Mesenchymal stem cell (in vitro differentiated cells and primary cell): ENCODE data around the gene SLC16A10.

Experiments used
- DNase-seq: peaks from one replicate; pipeline ENCODE4 v3.0.0-alpha.2; 2013
- H2AFZ ChIP-seq: one replicate; pipeline ENCODE4 v1.6.1; 2013; ENCODE audit warnings: low read depth, mild to moderate bottlenecking, control low read depth, inconsistent platforms, low read length, moderate library complexity
- H2AK5ac ChIP-seq: 2 replicates; pipeline ENCODE4 v1.6.1; 2013; ENCODE audit warnings: low read length, moderate library complexity, mild to moderate bottlenecking, inconsistent platforms; ENCODE audit not compliant: severe bottlenecking
- H2BK120ac ChIP-seq: one replicate; pipeline ENCODE4 v1.6.1; 2013; ENCODE audit warnings: low read depth, mild to moderate bottlenecking, inconsistent platforms, low read length, moderate library complexity
- H2BK12ac ChIP-seq, 2 experiments: one replicate each; pipeline ENCODE4 v1.6.1; 2013; ENCODE audit warnings: inconsistent platforms in 2 of 2, low read length in 2 of 2, mild to moderate bottlenecking in 2 of 2, moderate library complexity in 2 of 2, control low read depth in 1 of 2
- H2BK15ac ChIP-seq: one replicate; pipeline ENCODE4 v1.6.1; 2013; ENCODE audit warnings: mild to moderate bottlenecking, low read depth, inconsistent platforms; ENCODE audit not compliant: poor library complexity, severe bottlenecking
- H2BK5ac ChIP-seq: 2 replicates; pipeline ENCODE4 v1.6.1; 2013; ENCODE audit warnings: low read depth, mild to moderate bottlenecking, low read length, control low read depth, inconsistent platforms; ENCODE audit not compliant: poor library complexity, severe bottlenecking
- H3K14ac ChIP-seq, 2 experiments: one replicate each; pipeline ENCODE4 v1.6.1; 2013; ENCODE audit warnings: inconsistent platforms in 2 of 2, low read length in 2 of 2, control low read depth in 1 of 2, mild to moderate bottlenecking in 1 of 2, moderate library complexity in 1 of 2
- H3K18ac ChIP-seq, 2 experiments: one replicate each; pipeline ENCODE4 v1.6.1; 2013; ENCODE audit warnings: inconsistent platforms in 2 of 2, low read length in 2 of 2, control low read depth in 1 of 2, low read depth in 1 of 2, mild to moderate bottlenecking in 1 of 2
- H3K23ac ChIP-seq, 2 experiments: one replicate each; pipeline ENCODE4 v1.6.1; 2013; ENCODE audit warnings: inconsistent platforms in 2 of 2, low read length in 2 of 2, mild to moderate bottlenecking in 2 of 2, moderate library complexity in 2 of 2, control low read depth in 1 of 2
- H3K27ac ChIP-seq: 2 replicates; pipeline ENCODE4 v1.5.1; 2013; ENCODE audit warnings: mild to moderate bottlenecking, moderate library complexity, low read length, control low read depth, inconsistent platforms; ENCODE audit not compliant: poor library complexity, severe bottlenecking
- H3K27me3 ChIP-seq, 2 experiments: 2 replicates each; pipeline versions ENCODE4 v1.6.1 to v1.7.0; 2013; ENCODE audit warnings: low read length in 2 of 2, mild to moderate bottlenecking in 2 of 2, moderate library complexity in 2 of 2, control low read depth in 1 of 2, inconsistent platforms in 1 of 2; ENCODE audit not compliant: control insufficient read depth in 1 of 2, insufficient read depth in 1 of 2
- H3K36me3 ChIP-seq, 2 experiments: 2 replicates each; pipeline versions ENCODE4 v1.6.1 to v1.7.0; 2013; ENCODE audit warnings: low read length in 2 of 2, control low read depth in 1 of 2, inconsistent platforms in 1 of 2, low read depth in 1 of 2, mild to moderate bottlenecking in 1 of 2; ENCODE audit not compliant: insufficient read depth in 2 of 2, control insufficient read depth in 1 of 2
- H3K4ac ChIP-seq, 2 experiments: one replicate each; pipeline ENCODE4 v1.6.1; 2013; ENCODE audit warnings: inconsistent platforms in 2 of 2, low read length in 2 of 2, mild to moderate bottlenecking in 2 of 2, moderate library complexity in 2 of 2, control low read depth in 1 of 2, low read depth in 1 of 2
- H3K4me1 ChIP-seq: 2 replicates; pipeline ENCODE4 v1.6.1; 2013; ENCODE audit warnings: low read depth, low read length, control low read depth; ENCODE audit not compliant: control insufficient read depth, insufficient read depth
- H3K4me2 ChIP-seq: 2 replicates; pipeline ENCODE4 v1.6.1; 2013; ENCODE audit warnings: low read length, mild to moderate bottlenecking, inconsistent platforms; ENCODE audit not compliant: poor library complexity, severe bottlenecking
- H3K4me3 ChIP-seq, 2 experiments: 2 replicates each; pipeline versions ENCODE4 v1.5.1 to v1.7.0; 2013; ENCODE audit warnings: low read length in 2 of 2, mild to moderate bottlenecking in 2 of 2, control low read depth in 1 of 2, low read depth in 1 of 2; ENCODE audit not compliant: insufficient read depth in 1 of 2
- H3K79me1 ChIP-seq: replicated peaks from 2 replicates; pipeline ENCODE4 v1.6.1; 2013; ENCODE audit warnings: mild to moderate bottlenecking, control low read depth, low read length, inconsistent platforms; ENCODE audit not compliant: poor library complexity, severe bottlenecking
- H3K9ac ChIP-seq: 2 replicates; pipeline ENCODE4 v1.7.0; 2013; ENCODE audit warnings: mild to moderate bottlenecking, low read length, moderate library complexity
- H3K9me3 ChIP-seq: 2 replicates; pipeline ENCODE4 v1.7.0; 2013; ENCODE audit warnings: mild to moderate bottlenecking, low read length; ENCODE audit not compliant: control insufficient read depth
- H4K8ac ChIP-seq: one replicate; pipeline ENCODE4 v1.6.1; 2013; ENCODE audit warnings: inconsistent platforms, mild to moderate bottlenecking, low read length, moderate library complexity
- H4K91ac ChIP-seq: one replicate; pipeline ENCODE4 v1.6.1; 2013; ENCODE audit warnings: mild to moderate bottlenecking, low read length, inconsistent platforms
- WGBS: methylation state at CpG from one replicate; pipeline ENCODE4 v1.1.7; 2013; ENCODE audit warnings: mixed read lengths; 5-methylcytosine and 5-hydroxymethylcytosine counted together

SLC16A10 gene

GRCh38 chr6:111258615-111259088 lies 171.3 kb downstream of the SLC16A10 start:
- Histone ChIP-seq H4K91ac (no peak overlapping the region), H2BK120ac (no peak overlapping the region), H4K8ac (no peak overlapping the region), H3K4me3 (peak overlapping the region in 1 of 2 experiments; percentile 89), H3K4me2 (no peak overlapping the region), H3K9ac (peak overlapping the region; percentile 96), H3K23ac (no peak overlapping the region), H2BK12ac (no peak overlapping the region), H3K4ac (no peak overlapping the region), H3K9me3 (no peaks in the 10 kb centered on the region), H3K79me1 (peaks cover 10% of the 10 kb centered on the region), H3K27ac (peak overlapping the region; percentile 76), H3K36me3 (peaks cover 0 to 4% of the 10 kb centered on the region in 2 experiments), H2AFZ (no peak overlapping the region), H3K14ac (no peak overlapping the region), H3K27me3 (peaks cover 0 to 7% of the 10 kb centered on the region in 2 experiments), H2AK5ac (no peak overlapping the region), H3K18ac (no peak overlapping the region), H2BK5ac (no peak overlapping the region), H2BK15ac (no peak overlapping the region), H3K4me1 (peaks cover 8% of the 10 kb centered on the region)
- 36% methylated on average over 17 of the region's 18 CpGs for WGBS
- DNase-seq: no peak

- peak overlapping the region in 1 of 2 experiments; percentile 93 for H3K14ac ChIP-seq
- peak overlapping the region; percentile 95 for H2AFZ ChIP-seq
- peak overlapping the region in 1 of 2 experiments; percentile 72 for H2BK12ac ChIP-seq
- H3K9me3 ChIP-seq: no peaks in the 10 kb centered on the region
- H3K27ac ChIP-seq: peak overlapping the region; percentile 82
- peak overlapping the region; percentile 75 to 87 for H3K4ac ChIP-seq
- DNase-seq: peak; percentile 99
- H3K27me3 ChIP-seq: peaks cover 0 to 4% of the 10 kb centered on the region in 2 experiments
- peaks cover 10% of the 10 kb centered on the region for H3K79me1 ChIP-seq
- peak overlapping the region; percentile 83 for H2BK15ac ChIP-seq
- peak overlapping the region; percentile 34 for H2BK120ac ChIP-seq
- H3K9ac ChIP-seq: peak overlapping the region; percentile 96
- peak overlapping the region; percentile 90 for H4K8ac ChIP-seq
- peak overlapping the region; percentile 77 for H2BK5ac ChIP-seq
- peak overlapping the region; percentile 90 for H3K4me2 ChIP-seq
- peak overlapping the region; percentile 89 to 91 for H3K4me3 ChIP-seq
- H3K4me1 ChIP-seq: peaks cover 8% of the 10 kb centered on the region
- no peak overlapping the region for H3K23ac ChIP-seq
- no peak overlapping the region for H2AK5ac ChIP-seq
- H4K91ac ChIP-seq: peak overlapping the region; percentile 68
- H3K36me3 ChIP-seq: peaks cover 0 to 4% of the 10 kb centered on the region in 2 experiments
- WGBS: 6% methylated on average over 59 of the region's 59 CpGs
- H3K18ac ChIP-seq: peak overlapping the region; percentile 31 to 91
These were observed 172.0 kb downstream of the SLC16A10 start for GRCh38 chr6:111259089-111259831.

GRCh38 chr6:111260570-111261298 lies 173.4 kb downstream of the SLC16A10 start:
- Histone ChIP-seq H3K9me3 (no peaks in the 10 kb centered on the region), H3K18ac (no peak overlapping the region), H3K4me2 (peak overlapping the region; percentile 79), H2BK12ac (no peak overlapping the region), H3K4ac (no peak overlapping the region), H3K27me3 (no peaks in the 10 kb centered on the region), H2BK15ac (no peak overlapping the region), H4K91ac (no peak overlapping the region), H2AFZ (no peak overlapping the region), H3K27ac (no peak overlapping the region), H4K8ac (no peak overlapping the region), H3K36me3 (peaks cover 5 to 8% of the 10 kb centered on the region in 2 experiments), H3K23ac (no peak overlapping the region), H2BK120ac (no peak overlapping the region), H2BK5ac (no peak overlapping the region), H3K4me3 (peak overlapping the region in 1 of 2 experiments; percentile 89), H3K9ac (peak overlapping the region; percentile 96), H2AK5ac (no peak overlapping the region), H3K4me1 (peaks cover 9% of the 10 kb centered on the region), H3K79me1 (peaks cover 14% of the 10 kb centered on the region), H3K14ac (no peak overlapping the region)
- peak; percentile 45 for DNase-seq
- 83% methylated on average over 9 of the region's 12 CpGs for WGBS

- Histone ChIP-seq H4K91ac (no peak overlapping the region), H3K18ac (no peak overlapping the region), H3K4me2 (no peak overlapping the region), H2AK5ac (no peak overlapping the region), H3K27ac (peak overlapping the region; percentile 54), H3K27me3 (no peaks in the 10 kb centered on the region), H3K9ac (peak overlapping the region; percentile 37), H3K79me1 (peaks cover 30% of the 10 kb centered on the region), H3K23ac (no peak overlapping the region), H4K8ac (no peak overlapping the region), H2BK120ac (no peak overlapping the region), H2BK5ac (no peak overlapping the region), H2BK15ac (no peak overlapping the region), H3K4me3 (no peak overlapping the region), H2BK12ac (no peak overlapping the region), H3K4ac (no peak overlapping the region), H3K36me3 (peaks cover 14 to 38% of the 10 kb centered on the region in 2 experiments), H3K9me3 (no peaks in the 10 kb centered on the region), H3K14ac (no peak overlapping the region), H2AFZ (no peak overlapping the region), H3K4me1 (peaks cover 8% of the 10 kb centered on the region)
- peak; percentile 88 for DNase-seq
- 52% methylated on average over 4 of the region's 4 CpGs for WGBS
These were observed 176.5 kb downstream of the SLC16A10 start for GRCh38 chr6:111263837-111264236.
